ENCODE measurements around the gene SIL1. TPM values are rescaled to one million over a fixed set of nuclear protein-coding genes. Genes with fewer than 3 reads are reported as not detected.
A peak's percentile ranks its signal among the peaks of the same experiment; 100 is the strongest.
"Not testable (repeated sequence)": the region's sequence is repeated elsewhere in the genome, so short reads cannot be mapped to it uniquely, and the experiment has no call there.

Gene SIL1
- total and polyA plus RNA-seq, 5 donors: 43.4 to 51.6 (median 43.7) TPM

DNA sequence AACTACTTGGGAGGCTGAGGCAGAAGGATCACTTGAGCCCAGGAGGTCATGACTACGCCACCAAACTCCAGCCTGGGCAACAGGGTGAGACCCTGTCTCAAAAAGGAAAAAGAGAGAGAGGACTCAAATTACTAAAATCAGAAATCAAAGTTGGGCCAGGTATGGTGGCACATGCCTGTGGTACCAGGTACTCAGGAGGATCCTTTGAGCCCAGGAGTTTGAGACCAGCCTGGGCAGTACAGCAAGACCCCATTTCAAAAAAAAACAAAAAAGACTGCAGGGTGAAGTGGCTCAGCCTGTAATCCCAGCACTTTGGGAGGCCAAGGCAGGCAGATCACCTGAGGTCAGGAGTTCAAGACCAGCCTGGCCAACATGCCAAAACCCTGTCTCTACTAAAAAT lies 23.8 kb downstream of the SIL1 start:
- H3K27ac ChIP-seq (ENCODE audit: low read length); DNase-seq; ATAC-seq; H3K27me3 ChIP-seq (ENCODE audit: control insufficient read depth, insufficient read depth); H3K9me3 ChIP-seq (ENCODE audit: control insufficient read depth, low read length); intact Hi-C loops (cut with DNase I); H3K4me3 ChIP-seq (ENCODE audit: low read length): not testable (repeated sequence)
- H3K4me1 ChIP-seq (ENCODE audit: control insufficient read depth, insufficient read depth, low read length): peaks cover 15% of the 10 kb centered on the region
- WGBS: 100% methylated on average over 1 of the region's 1 CpG

DNA sequence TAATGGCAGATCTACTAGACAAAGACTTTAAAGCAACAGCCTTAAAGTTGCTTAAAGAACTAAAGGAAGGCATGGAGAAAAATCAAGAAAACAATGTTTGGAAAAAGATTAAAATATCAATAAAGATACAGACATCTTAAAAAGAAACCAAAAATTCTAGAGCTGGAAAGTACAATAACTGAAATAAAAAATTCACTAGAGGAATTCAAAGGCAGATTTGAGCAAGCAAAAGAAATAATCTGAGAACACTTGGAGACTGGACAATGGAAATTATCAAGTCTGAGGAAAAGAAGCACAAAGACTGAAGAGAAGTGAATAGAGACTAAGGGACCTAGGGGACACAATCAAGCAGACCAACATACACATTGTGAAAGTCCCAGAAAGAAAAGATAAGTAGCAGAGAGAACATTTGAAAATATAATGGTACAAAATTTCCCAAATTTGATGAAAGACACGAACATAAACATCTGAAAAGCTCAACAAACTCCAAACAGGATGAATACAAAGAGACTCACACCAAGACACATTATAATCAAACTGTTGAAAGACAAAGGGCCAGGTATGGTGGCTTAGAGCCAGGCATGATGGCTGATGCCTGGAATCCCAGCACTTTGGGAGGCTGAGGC lies 26.3 kb downstream of the SIL1 start:
- Histone ChIP-seq H3K27me3 (ENCODE audit: control insufficient read depth, insufficient read depth) (no peaks in the 10 kb centered on the region), H3K4me3 (ENCODE audit: low read length) (no peak overlapping the region), H3K4me1 (ENCODE audit: control insufficient read depth, insufficient read depth, low read length) (no peaks in the 10 kb centered on the region), H3K9me3 (ENCODE audit: control insufficient read depth, low read length) (no peaks in the 10 kb centered on the region), H3K27ac (ENCODE audit: low read length) (no peak overlapping the region)
- intact Hi-C loops (cut with DNase I): no loop called here
- WGBS: 94% methylated on average over 1 of the region's 1 CpG
- ATAC-seq: no peak
- no peak for DNase-seq

DNA sequence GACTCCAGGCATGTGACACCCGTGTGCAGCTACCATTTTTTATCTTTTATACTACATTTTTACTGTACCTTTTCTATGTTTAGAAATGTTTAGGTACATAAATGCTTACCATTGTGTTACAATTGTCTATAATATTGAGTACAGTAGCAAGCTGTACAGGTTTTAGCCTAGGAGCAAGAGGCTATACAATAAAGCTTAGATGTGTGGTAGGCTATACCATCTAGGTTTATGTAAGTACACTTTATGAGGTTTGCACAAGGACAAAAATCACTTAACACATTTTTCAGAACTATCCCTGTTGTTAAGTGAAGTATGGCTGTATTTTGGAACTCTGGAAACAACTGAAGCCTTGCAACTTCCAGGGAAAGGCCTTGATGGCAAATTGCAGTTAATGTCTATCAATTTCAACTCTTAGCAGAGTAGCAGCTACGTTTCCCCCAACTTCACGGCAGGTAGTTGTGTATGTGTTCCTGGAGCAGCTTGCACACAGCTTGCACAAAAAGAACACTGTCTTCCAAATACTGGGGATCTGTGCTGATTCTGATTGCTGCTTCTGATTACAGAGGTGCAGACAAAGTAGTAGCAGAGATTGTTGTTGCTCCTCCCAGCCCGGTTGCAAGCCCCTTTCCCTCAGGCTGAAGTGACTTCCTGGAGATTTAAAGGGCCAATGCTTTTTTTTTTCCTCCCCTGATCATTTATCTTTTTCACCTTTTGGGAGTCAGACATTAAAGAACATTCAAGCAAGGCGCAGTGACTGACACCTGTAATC lies 30.0 kb downstream of the SIL1 start:
- 72% methylated on average over 5 of the region's 5 CpGs for WGBS
- H3K27ac ChIP-seq (ENCODE audit: low read length): no peak overlapping the region
- intact Hi-C loops (cut with DNase I): no loop called here
- H3K4me1 ChIP-seq (ENCODE audit: control insufficient read depth, insufficient read depth, low read length): no peaks in the 10 kb centered on the region
- ATAC-seq (no peak), DNase-seq (no peak)
- no peaks in the 10 kb centered on the region for H3K27me3 ChIP-seq (ENCODE audit: control insufficient read depth, insufficient read depth)
- H3K4me3 ChIP-seq (ENCODE audit: low read length): no peak overlapping the region
- no peaks in the 10 kb centered on the region for H3K9me3 ChIP-seq (ENCODE audit: control insufficient read depth, low read length)

DNA sequence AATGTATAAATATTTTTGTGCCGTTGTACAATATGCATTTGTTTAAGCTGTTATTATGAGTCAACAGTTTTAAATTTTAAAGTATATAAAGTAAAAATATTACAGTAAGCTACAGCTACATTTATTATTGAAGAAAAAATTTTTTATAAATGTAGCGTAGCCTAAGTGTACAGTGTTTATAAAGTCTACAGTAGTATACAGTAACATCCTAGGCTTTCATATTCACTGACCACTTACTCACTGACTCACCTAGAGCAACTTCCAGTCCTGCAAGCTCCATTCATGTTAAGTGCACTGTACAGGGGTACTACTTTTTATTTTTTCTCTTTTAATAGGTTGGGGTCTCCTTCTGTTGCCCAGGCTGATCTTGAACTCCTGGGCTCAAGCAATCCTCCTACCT lies 30.6 kb downstream of the SIL1 start:
- H3K4me3 ChIP-seq (ENCODE audit: low read length): no peak overlapping the region
- intact Hi-C loops (cut with DNase I): no loop called here
- ATAC-seq (no peak), DNase-seq (no peak)
- no peaks in the 10 kb centered on the region for H3K27me3 ChIP-seq (ENCODE audit: control insufficient read depth, insufficient read depth)
- WGBS: 93% methylated on average over 2 of the region's 2 CpGs
- no peak overlapping the region for H3K27ac ChIP-seq (ENCODE audit: low read length)
- H3K9me3 ChIP-seq (ENCODE audit: control insufficient read depth, low read length): no peaks in the 10 kb centered on the region
- no peaks in the 10 kb centered on the region for H3K4me1 ChIP-seq (ENCODE audit: control insufficient read depth, insufficient read depth, low read length)

DNA sequence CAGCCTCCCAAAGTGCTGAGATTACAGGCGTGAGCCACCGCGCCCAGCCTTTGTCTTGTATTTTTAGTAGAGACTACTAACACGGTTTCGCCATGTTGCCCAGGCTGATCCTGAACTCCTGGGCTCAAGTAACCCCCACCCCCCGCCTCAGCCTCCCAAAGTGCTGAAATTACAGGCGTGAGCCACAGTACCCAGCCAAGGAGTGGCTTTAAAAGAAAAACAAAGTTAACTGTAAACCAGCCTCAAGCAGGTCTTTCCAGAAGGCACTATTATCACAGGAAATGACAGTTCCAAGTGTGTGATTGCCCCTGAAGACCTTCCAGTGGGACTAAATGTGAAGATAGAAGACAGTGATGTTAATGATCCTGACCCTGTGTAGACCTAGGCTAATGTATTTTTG lies 31.1 kb downstream of the SIL1 start:
- 89% methylated on average over 7 of the region's 7 CpGs for WGBS
- ATAC-seq: peak in 1 of 2 donors; percentile 54
- no peak overlapping the region for H3K27ac ChIP-seq (ENCODE audit: low read length)

DNA sequence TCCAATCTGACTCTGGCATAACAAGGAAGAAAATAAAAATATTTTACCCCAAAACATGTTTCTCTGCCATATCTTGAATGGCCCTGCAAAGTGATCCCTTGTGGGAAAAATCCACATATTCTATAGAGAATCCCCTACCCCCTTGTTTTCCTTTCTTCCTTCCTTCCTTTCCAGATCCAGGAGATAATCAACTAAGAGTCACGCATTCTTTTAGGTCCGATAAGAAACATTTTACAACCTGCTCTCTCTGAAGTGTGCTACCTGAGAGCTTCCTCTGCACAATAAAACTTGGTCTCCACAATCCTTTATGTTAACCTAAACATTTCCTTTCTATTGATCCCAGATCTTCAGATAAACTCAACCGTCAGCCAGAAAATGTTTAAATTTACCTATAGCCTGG lies 33.3 kb downstream of the SIL1 start:
- H3K27me3 ChIP-seq (ENCODE audit: control insufficient read depth, insufficient read depth); H3K4me1 ChIP-seq (ENCODE audit: control insufficient read depth, insufficient read depth, low read length); H3K4me3 ChIP-seq (ENCODE audit: low read length); intact Hi-C loops (cut with DNase I); H3K9me3 ChIP-seq (ENCODE audit: control insufficient read depth, low read length); DNase-seq; ATAC-seq; H3K27ac ChIP-seq (ENCODE audit: low read length): not testable (repeated sequence)
- 84% methylated on average over 3 of the region's 3 CpGs for WGBS

More for the DNA sequence above, 31.1 kb downstream of the SIL1 start:
- DNase-seq: no peak
- Histone ChIP-seq H3K27me3 (ENCODE audit: control insufficient read depth, insufficient read depth) (no peaks in the 10 kb centered on the region), H3K9me3 (ENCODE audit: control insufficient read depth, low read length) (no peaks in the 10 kb centered on the region), H3K4me1 (ENCODE audit: control insufficient read depth, insufficient read depth, low read length) (no peaks in the 10 kb centered on the region), H3K4me3 (ENCODE audit: low read length) (no peak overlapping the region)
- intact Hi-C loops (cut with DNase I): no loop called here

DNA sequence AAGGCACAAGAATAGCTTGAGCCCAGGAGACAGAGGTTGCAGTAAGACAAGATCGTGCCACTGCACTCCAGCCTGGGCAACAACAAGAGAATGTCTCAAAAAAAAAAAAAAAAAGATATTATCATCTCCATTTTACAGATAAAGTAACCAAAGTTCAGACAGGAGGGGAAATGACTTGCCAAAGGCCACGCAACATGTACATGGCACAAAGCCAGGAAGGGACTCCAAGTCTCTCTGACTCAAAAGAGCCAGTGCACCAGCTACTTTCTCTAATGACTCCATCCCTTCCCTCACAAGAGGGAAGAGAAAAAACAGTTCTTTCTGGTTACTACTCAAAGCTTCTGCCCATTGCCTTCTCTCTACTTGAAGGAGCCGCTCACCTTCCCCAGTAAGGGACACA lies 34.1 kb downstream of the SIL1 start:
- H3K27ac ChIP-seq (ENCODE audit: low read length): no peak overlapping the region
- no peak overlapping the region for H3K4me3 ChIP-seq (ENCODE audit: low read length)
- H3K9me3 ChIP-seq (ENCODE audit: control insufficient read depth, low read length): no peaks in the 10 kb centered on the region
- H3K4me1 ChIP-seq (ENCODE audit: control insufficient read depth, insufficient read depth, low read length): no peaks in the 10 kb centered on the region
- ATAC-seq (no peak), DNase-seq (peak in 1 of 3 donors; percentile 34)
- H3K27me3 ChIP-seq (ENCODE audit: control insufficient read depth, insufficient read depth): no peaks in the 10 kb centered on the region
- intact Hi-C loops (cut with DNase I): no loop called here
- 84% methylated on average over 3 of the region's 3 CpGs for WGBS

DNA sequence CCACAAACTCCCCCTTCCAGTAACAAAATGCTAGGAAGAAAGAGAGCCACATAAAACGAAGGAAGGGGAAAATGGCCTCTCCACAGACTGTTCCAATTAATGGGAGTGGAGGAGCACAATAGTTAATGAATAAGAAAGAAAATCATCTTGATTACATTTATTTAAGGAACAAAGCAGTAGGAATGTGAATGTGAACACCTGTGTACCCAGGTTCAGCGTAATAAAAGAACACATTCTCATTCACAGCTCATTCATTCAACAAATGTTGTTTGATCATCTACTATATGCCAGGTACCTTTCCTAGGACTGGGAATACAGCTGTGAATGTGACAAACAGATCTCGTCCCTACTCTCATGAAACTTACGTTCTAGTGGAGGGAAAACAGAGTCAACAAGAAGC lies 35.7 kb downstream of the SIL1 start:
- ATAC-seq: no peak
- no peak for DNase-seq
- Histone ChIP-seq H3K9me3 (ENCODE audit: control insufficient read depth, low read length) (no peaks in the 10 kb centered on the region), H3K27me3 (ENCODE audit: control insufficient read depth, insufficient read depth) (no peaks in the 10 kb centered on the region), H3K4me3 (ENCODE audit: low read length) (no peak overlapping the region), H3K27ac (ENCODE audit: low read length) (no peak overlapping the region), H3K4me1 (ENCODE audit: control insufficient read depth, insufficient read depth, low read length) (no peaks in the 10 kb centered on the region)
- WGBS: 90% methylated on average over 4 of the region's 4 CpGs
- intact Hi-C loops (cut with DNase I): no loop called here

DNA sequence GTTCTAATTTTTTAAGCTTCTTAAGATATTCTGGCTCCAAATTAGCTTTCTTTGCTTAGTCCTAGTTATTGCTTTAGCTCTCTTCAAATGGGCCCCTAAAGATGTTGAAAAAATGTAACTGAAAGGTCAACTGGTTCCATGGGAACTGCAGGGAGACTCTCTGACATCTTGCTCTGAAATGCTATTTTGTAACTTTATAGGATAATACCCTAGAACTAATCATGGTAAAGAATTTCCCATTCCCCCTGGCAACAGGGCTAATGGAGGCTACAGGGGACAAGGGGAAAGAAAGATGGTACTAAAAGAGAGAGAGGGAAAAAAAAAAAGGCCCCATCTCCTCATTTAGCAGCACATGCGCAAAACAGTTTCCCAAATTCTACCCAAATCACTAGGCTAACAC lies 39.4 kb downstream of the SIL1 start:
- Histone ChIP-seq H3K4me3 (ENCODE audit: low read length) (no peak overlapping the region), H3K27ac (ENCODE audit: low read length) (no peak overlapping the region), H3K9me3 (ENCODE audit: control insufficient read depth, low read length) (no peaks in the 10 kb centered on the region), H3K4me1 (ENCODE audit: control insufficient read depth, insufficient read depth, low read length) (peaks cover 2% of the 10 kb centered on the region), H3K27me3 (ENCODE audit: control insufficient read depth, insufficient read depth) (no peaks in the 10 kb centered on the region)
- ATAC-seq: no peak
- intact Hi-C loops (cut with DNase I): no loop called here
- DNase-seq: no peak
- 100% methylated on average over 1 of the region's 1 CpG for WGBS

DNA sequence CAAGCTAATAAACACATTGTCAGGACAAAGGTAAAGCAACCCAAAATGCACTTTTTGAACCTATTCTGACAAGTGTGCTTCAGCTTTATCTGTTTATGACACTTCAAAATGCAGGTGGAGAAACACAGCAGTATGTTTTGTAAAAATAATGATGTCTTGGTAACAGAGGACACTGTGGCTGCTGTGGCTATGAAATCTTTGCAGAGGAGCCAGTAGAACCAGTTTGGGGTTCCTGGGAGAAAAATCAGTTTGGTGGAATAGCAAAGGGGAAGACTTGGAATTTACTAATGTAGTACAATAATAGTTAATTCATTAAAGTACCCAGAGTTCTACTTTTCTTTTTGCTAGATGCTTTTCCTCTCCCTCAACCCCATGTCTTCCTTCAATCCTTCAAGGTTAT lies 40.6 kb downstream of the SIL1 start:
- Histone ChIP-seq H3K27me3 (ENCODE audit: control insufficient read depth, insufficient read depth) (no peaks in the 10 kb centered on the region), H3K27ac (ENCODE audit: low read length) (no peak overlapping the region), H3K4me1 (ENCODE audit: control insufficient read depth, insufficient read depth, low read length) (peaks cover 2% of the 10 kb centered on the region), H3K9me3 (ENCODE audit: control insufficient read depth, low read length) (no peaks in the 10 kb centered on the region), H3K4me3 (ENCODE audit: low read length) (no peak overlapping the region)
- intact Hi-C loops (cut with DNase I): no loop called here
- DNase-seq (no peak), ATAC-seq (no peak)

DNA sequence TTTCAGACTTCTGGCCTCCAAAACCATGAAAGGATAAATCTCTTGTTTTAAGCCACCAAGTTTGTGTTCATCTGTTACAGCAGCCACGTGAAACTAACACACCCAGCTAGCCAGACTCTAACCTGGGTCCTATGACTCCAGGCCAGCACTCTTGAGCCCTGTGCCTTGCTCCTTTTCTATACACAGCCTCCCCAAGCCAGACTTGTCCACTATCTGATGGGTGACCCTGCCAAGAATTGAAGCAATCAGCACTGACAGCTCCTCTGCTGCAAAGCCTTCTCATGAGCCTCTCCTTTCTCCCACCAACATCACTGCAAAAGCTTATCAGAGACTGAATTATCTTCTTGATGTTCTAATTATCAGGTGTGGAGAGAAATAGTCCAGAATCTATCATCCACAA lies 41.4 kb downstream of the SIL1 start:
- Histone ChIP-seq H3K4me1 (ENCODE audit: control insufficient read depth, insufficient read depth, low read length) (peaks cover 2% of the 10 kb centered on the region), H3K9me3 (ENCODE audit: control insufficient read depth, low read length) (no peaks in the 10 kb centered on the region), H3K27me3 (ENCODE audit: control insufficient read depth, insufficient read depth) (no peaks in the 10 kb centered on the region), H3K4me3 (ENCODE audit: low read length) (no peak overlapping the region), H3K27ac (ENCODE audit: low read length) (no peak overlapping the region)
- intact Hi-C loops (cut with DNase I): no loop called here
- no peak for ATAC-seq
- WGBS: 77% methylated on average over 1 of the region's 1 CpG
- no peak for DNase-seq

Data from right cardiac atrium (tissue), 5 donors.